ENCODE data around the gene TMEM45A. TPM values are rescaled to one million over a fixed set of nuclear protein-coding genes. Genes with fewer than 3 reads are reported as not detected.
"Not testable (repeated sequence)": the region's sequence is repeated elsewhere in the genome, so short reads cannot be mapped to it uniquely, and the experiment has no call there.

The TMEM45A gene
- polyA plus RNA-seq, 1 donor from 2014 or later = 2.4 TPM

DNA sequence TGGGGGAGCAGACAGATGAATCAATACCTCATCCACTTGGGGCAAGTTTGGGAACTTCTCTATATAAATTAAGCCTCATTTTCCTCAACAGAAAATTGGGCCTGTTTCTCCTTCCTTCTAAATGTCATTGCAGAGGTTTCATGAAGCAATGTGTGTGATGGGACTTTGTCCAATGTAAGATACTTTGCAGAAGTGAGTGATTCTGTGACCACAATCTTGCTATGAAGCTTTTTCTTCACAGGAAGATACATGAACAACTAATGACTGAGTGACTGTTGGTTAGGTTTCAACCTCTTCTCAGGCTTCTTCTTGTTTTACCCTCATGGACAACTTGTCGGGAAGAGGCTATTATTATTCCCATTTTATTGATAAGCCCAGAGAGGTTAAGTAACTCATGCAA lies 11.0 kb downstream of the TMEM45A start:
- Histone ChIP-seq H3K36me3 (ENCODE audit: insufficient read depth, low read length) (no peaks in the 10 kb centered on the region), H3F3A (ENCODE audit: insufficient read depth, low read length, poor library complexity, severe bottlenecking) (no peaks in the 10 kb centered on the region), H3K79me2 (replicated peaks; ENCODE audit: insufficient read depth, low read length) (no peaks in the 10 kb centered on the region), H4K20me1 (ENCODE audit: insufficient read depth) (no peaks in the 10 kb centered on the region), H3K9me3 (ENCODE audit: low read length) (no peaks in the 10 kb centered on the region), H3K4me3 (ENCODE audit: low read length) (no peak overlapping the region), H3K4me2 (ENCODE audit: low read length) (no peak overlapping the region), H3K9ac (ENCODE audit: low read length) (no peak overlapping the region), H2AFZ (ENCODE audit: low read depth, low read length) (no peak overlapping the region), H3K27ac (ENCODE audit: low read length) (no peak overlapping the region), H3K27me3 (ENCODE audit: insufficient read depth, low read depth, low read length) (no peaks in the 10 kb centered on the region), H3K9me2 (ENCODE audit: insufficient read depth, low read length) (no peaks in the 10 kb centered on the region)
- no peak for TF ChIP-seq EZH2 (IDR thresholded peaks at IDR 0.05; ENCODE audit: borderline replicate concordance, insufficient read depth, low read length, poor library complexity, severe bottlenecking)
- TF ChIP-seq, protein P1, sequence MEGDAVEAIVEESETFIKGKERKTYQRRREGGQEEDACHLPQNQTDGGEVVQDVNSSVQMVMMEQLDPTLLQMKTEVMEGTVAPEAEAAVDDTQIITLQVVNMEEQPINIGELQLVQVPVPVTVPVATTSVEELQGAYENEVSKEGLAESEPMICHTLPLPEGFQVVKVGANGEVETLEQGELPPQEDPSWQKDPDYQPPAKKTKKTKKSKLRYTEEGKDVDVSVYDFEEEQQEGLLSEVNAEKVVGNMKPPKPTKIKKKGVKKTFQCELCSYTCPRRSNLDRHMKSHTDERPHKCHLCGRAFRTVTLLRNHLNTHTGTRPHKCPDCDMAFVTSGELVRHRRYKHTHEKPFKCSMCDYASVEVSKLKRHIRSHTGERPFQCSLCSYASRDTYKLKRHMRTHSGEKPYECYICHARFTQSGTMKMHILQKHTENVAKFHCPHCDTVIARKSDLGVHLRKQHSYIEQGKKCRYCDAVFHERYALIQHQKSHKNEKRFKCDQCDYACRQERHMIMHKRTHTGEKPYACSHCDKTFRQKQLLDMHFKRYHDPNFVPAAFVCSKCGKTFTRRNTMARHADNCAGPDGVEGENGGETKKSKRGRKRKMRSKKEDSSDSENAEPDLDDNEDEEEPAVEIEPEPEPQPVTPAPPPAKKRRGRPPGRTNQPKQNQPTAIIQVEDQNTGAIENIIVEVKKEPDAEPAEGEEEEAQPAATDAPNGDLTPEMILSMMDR (IDR thresholded peaks at IDR 0.05; ENCODE audit: poor library complexity, severe bottlenecking) = no peak
- no peak for TF ChIP-seq EP300 (conservative IDR thresholded peaks at IDR 0.05; ENCODE audit: poor library complexity, severe bottlenecking)
- TF ChIP-seq MXI1 (conservative IDR thresholded peaks at IDR 0.05; ENCODE audit: poor library complexity, severe bottlenecking) = no peak
- no peak for TF ChIP-seq SMC3 (conservative IDR thresholded peaks at IDR 0.05; ENCODE audit: poor library complexity)
- no peak for TF ChIP-seq POLR2AphosphoS5 (IDR thresholded peaks at IDR 0.05)
- no peak for TF ChIP-seq RAD21 (conservative IDR thresholded peaks at IDR 0.05)
- no peak for TF ChIP-seq TAF1 (IDR thresholded peaks at IDR 0.05; ENCODE audit: low read depth)
- TF ChIP-seq, protein P2, sequence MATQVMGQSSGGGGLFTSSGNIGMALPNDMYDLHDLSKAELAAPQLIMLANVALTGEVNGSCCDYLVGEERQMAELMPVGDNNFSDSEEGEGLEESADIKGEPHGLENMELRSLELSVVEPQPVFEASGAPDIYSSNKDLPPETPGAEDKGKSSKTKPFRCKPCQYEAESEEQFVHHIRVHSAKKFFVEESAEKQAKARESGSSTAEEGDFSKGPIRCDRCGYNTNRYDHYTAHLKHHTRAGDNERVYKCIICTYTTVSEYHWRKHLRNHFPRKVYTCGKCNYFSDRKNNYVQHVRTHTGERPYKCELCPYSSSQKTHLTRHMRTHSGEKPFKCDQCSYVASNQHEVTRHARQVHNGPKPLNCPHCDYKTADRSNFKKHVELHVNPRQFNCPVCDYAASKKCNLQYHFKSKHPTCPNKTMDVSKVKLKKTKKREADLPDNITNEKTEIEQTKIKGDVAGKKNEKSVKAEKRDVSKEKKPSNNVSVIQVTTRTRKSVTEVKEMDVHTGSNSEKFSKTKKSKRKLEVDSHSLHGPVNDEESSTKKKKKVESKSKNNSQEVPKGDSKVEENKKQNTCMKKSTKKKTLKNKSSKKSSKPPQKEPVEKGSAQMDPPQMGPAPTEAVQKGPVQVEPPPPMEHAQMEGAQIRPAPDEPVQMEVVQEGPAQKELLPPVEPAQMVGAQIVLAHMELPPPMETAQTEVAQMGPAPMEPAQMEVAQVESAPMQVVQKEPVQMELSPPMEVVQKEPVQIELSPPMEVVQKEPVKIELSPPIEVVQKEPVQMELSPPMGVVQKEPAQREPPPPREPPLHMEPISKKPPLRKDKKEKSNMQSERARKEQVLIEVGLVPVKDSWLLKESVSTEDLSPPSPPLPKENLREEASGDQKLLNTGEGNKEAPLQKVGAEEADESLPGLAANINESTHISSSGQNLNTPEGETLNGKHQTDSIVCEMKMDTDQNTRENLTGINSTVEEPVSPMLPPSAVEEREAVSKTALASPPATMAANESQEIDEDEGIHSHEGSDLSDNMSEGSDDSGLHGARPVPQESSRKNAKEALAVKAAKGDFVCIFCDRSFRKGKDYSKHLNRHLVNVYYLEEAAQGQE (IDR thresholded peaks at IDR 0.05; ENCODE audit: borderline replicate concordance) = no peak

DNA sequence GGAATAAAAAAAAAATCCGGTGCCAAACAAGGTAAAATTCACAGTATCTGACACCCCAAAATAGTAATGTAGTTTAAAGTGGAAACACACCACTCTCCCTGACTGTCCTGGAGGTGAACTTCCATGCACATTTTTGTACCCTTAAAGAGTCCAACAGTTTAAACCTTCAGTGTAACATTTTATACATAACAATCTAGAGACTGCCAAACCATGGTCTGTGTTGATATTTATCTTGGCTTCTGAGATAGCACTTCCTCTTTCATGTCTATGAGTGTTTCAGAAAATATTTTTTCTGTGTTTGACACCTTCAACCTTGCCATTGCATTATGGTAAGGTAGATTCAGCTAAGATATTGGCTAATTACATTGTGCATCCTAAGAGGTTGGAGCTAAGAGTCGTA lies 13.9 kb downstream of the TMEM45A start:
- Histone ChIP-seq H2AFZ (ENCODE audit: low read depth, low read length) (no peak overlapping the region), H3K79me2 (replicated peaks; ENCODE audit: insufficient read depth, low read length) (no peaks in the 10 kb centered on the region), H3K4me3 (ENCODE audit: low read length) (no peak overlapping the region), H3K9ac (ENCODE audit: low read length) (no peak overlapping the region), H3K36me3 (ENCODE audit: insufficient read depth, low read length) (no peaks in the 10 kb centered on the region), H3F3A (ENCODE audit: insufficient read depth, low read length, poor library complexity, severe bottlenecking) (no peaks in the 10 kb centered on the region), H3K27me3 (ENCODE audit: insufficient read depth, low read depth, low read length) (no peaks in the 10 kb centered on the region), H3K27ac (ENCODE audit: low read length) (no peak overlapping the region), H3K4me2 (ENCODE audit: low read length) (no peak overlapping the region), H3K9me2 (ENCODE audit: insufficient read depth, low read length) (no peaks in the 10 kb centered on the region), H3K9me3 (ENCODE audit: low read length) (no peaks in the 10 kb centered on the region), H4K20me1 (ENCODE audit: insufficient read depth) (no peaks in the 10 kb centered on the region)
- TF ChIP-seq EZH2 (IDR thresholded peaks at IDR 0.05; ENCODE audit: borderline replicate concordance, insufficient read depth, low read length, poor library complexity, severe bottlenecking) = no peak
- TF ChIP-seq SMC3 (conservative IDR thresholded peaks at IDR 0.05; ENCODE audit: poor library complexity) = no peak
- TF ChIP-seq, protein P1 (IDR thresholded peaks at IDR 0.05; ENCODE audit: poor library complexity, severe bottlenecking) = no peak
- no peak for TF ChIP-seq POLR2AphosphoS5 (IDR thresholded peaks at IDR 0.05)
- TF ChIP-seq RAD21 (conservative IDR thresholded peaks at IDR 0.05) = no peak
- no peak for TF ChIP-seq MXI1 (conservative IDR thresholded peaks at IDR 0.05; ENCODE audit: poor library complexity, severe bottlenecking)

DNA sequence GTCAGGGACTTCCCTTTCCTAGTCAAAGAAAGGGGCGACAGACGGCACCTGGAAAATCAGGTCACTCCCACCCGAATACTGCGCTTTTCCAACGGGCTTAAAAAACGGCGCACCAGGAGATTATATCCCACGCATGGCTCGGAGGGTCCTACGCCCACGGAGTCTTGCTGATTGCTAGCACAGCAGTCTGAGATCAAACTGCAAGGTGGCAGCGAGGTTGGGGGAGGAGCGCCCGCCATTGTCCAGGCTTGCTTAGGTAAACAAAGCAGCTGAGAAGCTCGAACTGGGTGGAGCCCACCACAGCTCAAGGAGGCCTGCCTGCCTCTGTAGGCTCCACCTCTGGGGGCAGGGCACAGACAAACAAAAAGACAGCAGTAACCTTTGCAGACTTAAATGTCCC lies 17.4 kb downstream of the TMEM45A start:
- not testable (repeated sequence) for H3K9ac ChIP-seq (ENCODE audit: low read length); H3K4me3 ChIP-seq (ENCODE audit: low read length); H3K27ac ChIP-seq (ENCODE audit: low read length); H3K36me3 ChIP-seq (ENCODE audit: insufficient read depth, low read length); H3K79me2 ChIP-seq (replicated peaks; ENCODE audit: insufficient read depth, low read length); H3K27me3 ChIP-seq (ENCODE audit: insufficient read depth, low read depth, low read length); H2AFZ ChIP-seq (ENCODE audit: low read depth, low read length); H3K9me2 ChIP-seq (ENCODE audit: insufficient read depth, low read length); H3K4me2 ChIP-seq (ENCODE audit: low read length); H3F3A ChIP-seq (ENCODE audit: insufficient read depth, low read length, poor library complexity, severe bottlenecking); H3K9me3 ChIP-seq (ENCODE audit: low read length); H4K20me1 ChIP-seq (ENCODE audit: insufficient read depth)

Measured in neural cell (in vitro differentiated cells).